Effector memory CD8-positive, alpha-beta T cell (primary cell): ENCODE results near the gene CYB5R3.
A peak's percentile ranks its signal among the peaks of the same experiment; 100 is the strongest.

Source experiments
- ATAC-seq: fragments of 150-1000 bp; cut with Tn5 transposase; replicated peaks from 2 replicates; pipeline ENCODE4 v1.10.0; 2021; ENCODE audit warnings: mild to moderate bottlenecking, moderate library complexity
- DNase-seq, 3 experiments: peaks; one replicate each; pipeline ENCODE4 v3.0.0; 2021
- H3K27ac Mint-ChIP-seq, 2 donors: one replicate each; pipeline ENCODE4 v1.8.0; 2022; ENCODE audit warnings: mild to moderate bottlenecking in 2 of 2, mixed read lengths in 2 of 2, moderate library complexity in 2 of 2
- H3K27me3 Mint-ChIP-seq, 2 donors: one replicate each; pipeline ENCODE4 v1.8.0; 2022; ENCODE audit warnings: mixed read lengths in 2 of 2
- H3K36me3 Mint-ChIP-seq: one replicate; pipeline ENCODE4 v1.8.0; 2022; ENCODE audit warnings: mild to moderate bottlenecking, moderate library complexity, mixed read lengths; ENCODE audit not compliant: insufficient read depth
- H3K4me1 Mint-ChIP-seq, 2 donors: one replicate each; pipeline ENCODE4 v1.8.0; 2022; ENCODE audit warnings: low read depth in 2 of 2, mixed read lengths in 2 of 2
- H3K4me3 Mint-ChIP-seq, 2 donors: one replicate each; pipeline ENCODE4 v1.8.0; 2022; ENCODE audit warnings: mild to moderate bottlenecking in 2 of 2, mixed read lengths in 2 of 2, moderate library complexity in 2 of 2
- H3K9me3 Mint-ChIP-seq, 2 donors: one replicate each; pipeline ENCODE4 v1.8.0; 2022; ENCODE audit warnings: mixed read lengths in 2 of 2

The CYB5R3 gene

DNA sequence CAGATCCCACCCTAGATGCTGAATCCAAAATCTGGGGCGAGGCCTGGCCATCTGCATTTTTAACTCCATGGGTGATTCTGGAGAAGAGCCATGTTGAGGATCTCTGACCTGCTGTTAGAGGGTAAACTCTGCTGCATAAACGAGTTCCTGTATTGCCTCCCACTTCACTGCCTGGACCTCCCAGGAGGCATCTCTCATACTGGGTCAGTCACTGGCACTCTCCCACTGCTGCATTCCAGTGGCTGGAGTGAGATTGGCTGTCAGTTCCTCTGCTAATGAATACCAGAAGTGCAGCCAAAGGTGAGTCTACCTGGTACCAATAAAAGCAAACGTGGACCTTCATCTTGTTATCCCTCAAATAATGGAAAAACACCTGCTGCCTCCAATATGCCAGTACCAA is 44.8 kb downstream of the CYB5R3 start:
- DNase-seq (no peak), ATAC-seq (no peak)
- H3K27me3 Mint-ChIP-seq: no peaks in the 10 kb centered on the region
- no peaks in the 10 kb centered on the region for H3K9me3 Mint-ChIP-seq
- peaks cover 83% of the 10 kb centered on the region for H3K36me3 Mint-ChIP-seq
- peaks cover 31 to 34% of the 10 kb centered on the region in 2 donors for H3K4me1 Mint-ChIP-seq
- no peak overlapping the region for H3K4me3 Mint-ChIP-seq
- H3K27ac Mint-ChIP-seq: peak overlapping the region in 1 of 2 donors; percentile 44

DNA sequence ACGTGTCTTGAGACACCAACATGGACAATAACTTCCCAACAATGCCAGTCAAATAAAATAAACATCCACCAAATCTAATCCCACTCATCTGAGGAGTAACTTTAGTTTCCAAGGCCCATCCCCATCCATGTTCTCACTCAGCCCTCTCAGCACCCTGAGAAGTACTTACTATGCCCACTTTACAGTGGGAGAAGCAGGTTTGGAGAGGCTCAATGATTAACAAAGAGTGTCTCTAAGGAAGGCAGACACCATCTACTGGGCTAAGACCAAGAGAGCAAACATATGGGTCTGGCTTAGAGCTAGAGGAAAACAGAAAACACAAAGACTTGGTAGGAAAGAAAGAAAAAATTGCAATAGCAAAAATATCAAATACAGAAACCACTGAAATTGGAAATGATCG is 45.8 kb downstream of the CYB5R3 start:
- H3K27me3 Mint-ChIP-seq: no peaks in the 10 kb centered on the region

DNA sequence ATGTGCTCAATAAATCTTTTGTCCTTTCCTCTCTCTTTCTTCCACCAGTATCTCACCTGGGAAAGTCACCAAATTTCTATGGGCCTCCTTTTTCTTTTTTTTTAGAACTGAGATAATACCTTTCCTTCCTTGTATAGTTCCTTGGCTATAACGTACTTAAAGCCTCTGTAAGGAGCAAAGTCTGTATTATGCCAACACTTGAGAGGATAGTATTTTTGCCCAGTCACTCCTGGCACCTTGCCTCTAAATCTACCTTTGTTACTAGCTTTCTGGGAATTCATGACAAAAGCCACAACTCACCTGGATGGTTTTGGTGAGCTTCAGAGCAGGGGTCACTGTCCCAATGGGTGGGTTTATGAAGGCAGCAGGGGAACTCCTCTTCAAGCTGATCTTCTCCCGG is 46.7 kb downstream of the CYB5R3 start:
- ATAC-seq (no peak), DNase-seq (no peak)
- Mint-ChIP-seq H3K36me3 (peaks cover 87% of the 10 kb centered on the region), H3K27ac (no peak overlapping the region), H3K9me3 (no peaks in the 10 kb centered on the region), H3K4me3 (no peak overlapping the region), H3K4me1 (peaks cover 26 to 27% of the 10 kb centered on the region in 2 donors), H3K27me3 (no peaks in the 10 kb centered on the region)

More for the DNA sequence above, 45.8 kb downstream of the CYB5R3 start:
- DNase-seq: no peak
- ATAC-seq: no peak
- H3K4me3 Mint-ChIP-seq: no peak overlapping the region
- H3K9me3 Mint-ChIP-seq: no peaks in the 10 kb centered on the region
- peaks cover 27% of the 10 kb centered on the region in 2 donors for H3K4me1 Mint-ChIP-seq
- H3K36me3 Mint-ChIP-seq: peaks cover 85% of the 10 kb centered on the region
- no peak overlapping the region for H3K27ac Mint-ChIP-seq

GRCh38 chr22:42601879-42602465 is 47.2 kb downstream of the CYB5R3 start:
- Mint-ChIP-seq H3K9me3 (no peaks in the 10 kb centered on the region), H3K27me3 (no peaks in the 10 kb centered on the region), H3K36me3 (peaks cover 88% of the 10 kb centered on the region), H3K27ac (no peak overlapping the region), H3K4me1 (peaks cover 26 to 27% of the 10 kb centered on the region in 2 donors), H3K4me3 (no peak overlapping the region)
- DNase-seq (no peak), ATAC-seq (no peak)

DNA sequence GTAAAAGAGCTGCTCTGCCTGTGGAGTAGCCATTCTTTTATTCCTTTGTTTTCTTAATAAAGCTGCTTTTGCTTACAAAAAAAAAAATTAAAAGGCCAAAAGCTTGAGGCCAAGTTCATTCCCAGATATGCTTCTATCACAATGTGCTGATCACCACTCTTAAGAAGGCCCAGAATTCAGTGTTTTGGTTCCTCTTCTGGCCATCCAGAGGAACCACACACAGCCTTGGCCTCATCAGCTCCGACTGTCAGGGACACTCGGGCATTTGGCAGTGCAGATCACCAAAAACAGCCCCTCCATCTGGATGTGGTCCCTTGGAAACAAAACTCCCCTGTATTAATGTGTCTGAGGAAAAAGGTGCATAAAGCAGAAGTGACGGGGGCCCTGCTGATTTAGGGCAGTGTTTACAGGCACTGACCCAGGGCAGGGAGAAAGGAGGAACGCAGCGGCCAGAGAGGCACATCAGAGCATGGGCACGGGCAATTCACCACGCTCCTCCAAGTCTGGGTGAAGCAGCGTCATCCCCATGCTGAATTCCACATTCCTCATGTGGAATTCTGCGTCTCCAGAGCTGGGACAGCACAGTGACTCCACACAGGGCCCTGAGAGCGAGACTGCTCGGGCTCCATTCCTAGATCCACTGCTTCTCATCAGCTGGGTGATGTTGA is 52.2 kb downstream of the CYB5R3 start:
- H3K27me3 Mint-ChIP-seq: no peaks in the 10 kb centered on the region
- H3K4me1 Mint-ChIP-seq: peaks cover 3% of the 10 kb centered on the region in 2 donors
- DNase-seq (no peak), ATAC-seq (no peak)
- no peak overlapping the region for H3K4me3 Mint-ChIP-seq
- no peaks in the 10 kb centered on the region for H3K9me3 Mint-ChIP-seq
- H3K27ac Mint-ChIP-seq: peak overlapping the region in 1 of 2 donors; percentile 70
- H3K36me3 Mint-ChIP-seq: peaks cover 87% of the 10 kb centered on the region

DNA sequence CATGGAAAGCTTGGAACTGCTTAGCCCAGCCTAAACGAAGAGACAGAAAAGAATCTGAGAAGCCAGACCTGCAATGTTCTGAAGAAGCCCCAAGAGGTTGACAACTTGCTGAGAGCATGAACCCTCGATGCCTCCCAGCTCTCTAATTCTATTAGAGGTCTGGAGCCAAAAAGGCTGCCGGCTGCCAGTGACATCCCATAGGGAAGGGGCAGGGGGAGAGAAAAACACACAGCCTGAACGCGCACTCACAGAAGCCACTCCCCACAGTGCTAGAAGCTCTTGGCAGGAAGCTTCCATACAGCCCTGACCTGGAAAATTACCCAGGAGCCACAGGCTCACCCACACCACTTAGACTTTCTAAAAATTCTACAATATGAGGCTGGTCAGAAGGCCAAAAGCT is 52.9 kb downstream of the CYB5R3 start:
- H3K4me1 Mint-ChIP-seq: no peaks in the 10 kb centered on the region
- H3K9me3 Mint-ChIP-seq: no peaks in the 10 kb centered on the region
- H3K4me3 Mint-ChIP-seq: no peak overlapping the region
- no peaks in the 10 kb centered on the region for H3K27me3 Mint-ChIP-seq
- H3K27ac Mint-ChIP-seq: peak overlapping the region; percentile 31 to 33
- ATAC-seq (no peak), DNase-seq (no peak)
- H3K36me3 Mint-ChIP-seq: peaks cover 85% of the 10 kb centered on the region

GRCh38 chr22:42595434-42595833 is 53.8 kb downstream of the CYB5R3 start:
- H3K36me3 Mint-ChIP-seq: peaks cover 84% of the 10 kb centered on the region
- no peaks in the 10 kb centered on the region for H3K27me3 Mint-ChIP-seq
- DNase-seq (no peak), ATAC-seq (no peak)
- H3K27ac Mint-ChIP-seq: peak overlapping the region; percentile 31 to 33
- no peaks in the 10 kb centered on the region for H3K4me1 Mint-ChIP-seq
- no peaks in the 10 kb centered on the region for H3K9me3 Mint-ChIP-seq
- no peak overlapping the region for H3K4me3 Mint-ChIP-seq

- H3K36me3 Mint-ChIP-seq: peaks cover 82% of the 10 kb centered on the region
- no peak overlapping the region for H3K4me3 Mint-ChIP-seq
- peaks cover 0 to 3% of the 10 kb centered on the region in 2 donors for H3K4me1 Mint-ChIP-seq
- no peak for DNase-seq
- no peak for ATAC-seq
- no peaks in the 10 kb centered on the region for H3K27me3 Mint-ChIP-seq
- no peak overlapping the region for H3K27ac Mint-ChIP-seq
- no peaks in the 10 kb centered on the region for H3K9me3 Mint-ChIP-seq
Observed at GRCh38 chr22:42591987-42592386, 57.2 kb downstream of the CYB5R3 start.

GRCh38 chr22:42587588-42588175 is 61.5 kb downstream of the CYB5R3 start:
- peaks cover 64% of the 10 kb centered on the region for H3K36me3 Mint-ChIP-seq

GRCh38 chr22:42586381-42586780 is 62.8 kb downstream of the CYB5R3 start:
- Mint-ChIP-seq H3K27me3 (no peaks in the 10 kb centered on the region), H3K36me3 (peaks cover 64% of the 10 kb centered on the region), H3K4me1 (peaks cover 9 to 12% of the 10 kb centered on the region in 2 donors), H3K9me3 (no peaks in the 10 kb centered on the region), H3K4me3 (no peak overlapping the region), H3K27ac (peak overlapping the region in 1 of 2 donors; percentile 38)
- DNase-seq (no peak), ATAC-seq (no peak)

More at GRCh38 chr22:42587588-42588175, 61.5 kb downstream of the CYB5R3 start:
- Mint-ChIP-seq H3K27me3 (no peaks in the 10 kb centered on the region), H3K4me3 (no peak overlapping the region), H3K4me1 (peaks cover 1 to 6% of the 10 kb centered on the region in 2 donors), H3K9me3 (no peaks in the 10 kb centered on the region), H3K27ac (peak overlapping the region in 1 of 2 donors; percentile 70)
- ATAC-seq: no peak
- no peak for DNase-seq

- Mint-ChIP-seq H3K27me3 (no peaks in the 10 kb centered on the region), H3K9me3 (no peaks in the 10 kb centered on the region), H3K4me1 (peaks cover 17% of the 10 kb centered on the region in 2 donors), H3K36me3 (peaks cover 57% of the 10 kb centered on the region), H3K27ac (peak overlapping the region in 1 of 2 donors; percentile 59), H3K4me3 (no peak overlapping the region)
- no peak for DNase-seq
- no peak for ATAC-seq
Observed at GRCh38 chr22:42585096-42585495, 64.1 kb downstream of the CYB5R3 start.

DNA sequence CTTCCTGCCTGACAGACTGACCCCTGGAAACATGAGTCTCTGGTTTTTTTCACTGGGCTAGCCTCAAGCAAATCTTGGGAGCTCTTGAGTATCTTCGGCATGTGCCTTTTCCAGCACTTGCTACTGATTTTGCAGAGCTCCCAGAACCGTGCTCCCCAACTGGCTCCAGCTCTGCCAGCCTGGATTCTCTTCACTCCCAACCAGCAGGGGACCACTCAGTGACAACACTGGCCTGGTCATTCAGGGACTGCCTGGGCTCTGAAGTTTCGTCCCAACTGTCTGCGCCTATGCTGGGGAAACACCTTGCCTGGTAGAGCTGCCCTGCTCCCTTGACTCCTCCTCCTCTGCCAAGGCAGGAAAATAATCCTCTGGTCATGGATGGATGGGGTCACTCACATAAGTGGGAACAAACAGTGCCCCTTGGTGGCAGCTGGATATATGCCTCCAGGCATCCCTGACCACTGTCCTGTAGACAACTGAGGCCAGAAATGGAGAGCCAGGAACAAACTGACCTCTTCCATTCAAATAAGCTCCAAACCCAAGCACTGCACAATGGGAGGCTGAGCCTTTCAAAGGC is 64.7 kb downstream of the CYB5R3 start:
- no peak overlapping the region for H3K27ac Mint-ChIP-seq
- DNase-seq: no peak
- peaks cover 14 to 17% of the 10 kb centered on the region in 2 donors for H3K4me1 Mint-ChIP-seq
- ATAC-seq: no peak
- H3K36me3 Mint-ChIP-seq: peaks cover 56% of the 10 kb centered on the region
- H3K4me3 Mint-ChIP-seq: no peak overlapping the region
- no peaks in the 10 kb centered on the region for H3K9me3 Mint-ChIP-seq
- no peaks in the 10 kb centered on the region for H3K27me3 Mint-ChIP-seq

GRCh38 chr22:42582987-42583386 is 66.2 kb downstream of the CYB5R3 start:
- H3K4me3 Mint-ChIP-seq: no peak overlapping the region
- no peaks in the 10 kb centered on the region for H3K9me3 Mint-ChIP-seq
- H3K27ac Mint-ChIP-seq: peak overlapping the region in 1 of 2 donors; percentile 31

More at GRCh38 chr22:42582987-42583386, 66.2 kb downstream of the CYB5R3 start:
- no peak for ATAC-seq
- Mint-ChIP-seq H3K27me3 (no peaks in the 10 kb centered on the region), H3K36me3 (peaks cover 53% of the 10 kb centered on the region), H3K4me1 (peaks cover 14 to 17% of the 10 kb centered on the region in 2 donors)
- DNase-seq: no peak
